Measurements from ENCODE around the gene ZNF469.

Gene ZNF469

GRCh38 chr16:88428616-88429386 lies 46.0 kb downstream of the ZNF469 start:
- DNase-seq (ENCODE audit: low read depth), result no peak

GRCh38 chr16:88429387-88430184 lies 46.8 kb downstream of the ZNF469 start:
- DNase-seq (ENCODE audit: low read depth), result no peak

GRCh38 chr16:88430185-88430523 lies 47.4 kb downstream of the ZNF469 start:
- DNase-seq (ENCODE audit: low read depth), result no peak

GRCh38 chr16:88430524-88431446 lies 48.0 kb downstream of the ZNF469 start:
- no peak for DNase-seq (ENCODE audit: low read depth)

- DNase-seq (ENCODE audit: low read depth), result no peak
Observed at GRCh38 chr16:88431651-88432050, 48.9 kb downstream of the ZNF469 start.

- no peak for DNase-seq (ENCODE audit: low read depth)
Observed at GRCh38 chr16:88432174-88432573, 49.4 kb downstream of the ZNF469 start.
